Neuron (in vitro differentiated cells): ENCODE measurements around the gene GARIN1A.
"Not testable (repeated sequence)": the region's sequence is repeated elsewhere in the genome, so short reads cannot be mapped to it uniquely, and the experiment has no call there.

Experiments
- H2AFZ ChIP-seq: one replicate; pipeline ENCODE4 v1.6.1; 2013; ENCODE audit warnings: low read depth, mild to moderate bottlenecking, inconsistent platforms, low read length, moderate library complexity
- H3K27me3 ChIP-seq: one replicate; pipeline ENCODE4 v1.6.1; 2013; ENCODE audit warnings: low read length; ENCODE audit not compliant: insufficient read depth
- H3K36me3 ChIP-seq: one replicate; pipeline ENCODE4 v1.6.1; 2013; ENCODE audit warnings: low read length; ENCODE audit not compliant: insufficient read depth
- H3K4me1 ChIP-seq: one replicate; pipeline ENCODE4 v1.6.1; 2013; ENCODE audit warnings: low read length; ENCODE audit not compliant: insufficient read depth
- H3K4me3 ChIP-seq: 2 replicates; pipeline ENCODE4 v1.5.1; 2013; ENCODE audit warnings: mild to moderate bottlenecking, low read length, moderate library complexity
- H3K9me3 ChIP-seq: one replicate; pipeline ENCODE4 v1.6.1; 2013; ENCODE audit warnings: low read length

Gene GARIN1A

DNA sequence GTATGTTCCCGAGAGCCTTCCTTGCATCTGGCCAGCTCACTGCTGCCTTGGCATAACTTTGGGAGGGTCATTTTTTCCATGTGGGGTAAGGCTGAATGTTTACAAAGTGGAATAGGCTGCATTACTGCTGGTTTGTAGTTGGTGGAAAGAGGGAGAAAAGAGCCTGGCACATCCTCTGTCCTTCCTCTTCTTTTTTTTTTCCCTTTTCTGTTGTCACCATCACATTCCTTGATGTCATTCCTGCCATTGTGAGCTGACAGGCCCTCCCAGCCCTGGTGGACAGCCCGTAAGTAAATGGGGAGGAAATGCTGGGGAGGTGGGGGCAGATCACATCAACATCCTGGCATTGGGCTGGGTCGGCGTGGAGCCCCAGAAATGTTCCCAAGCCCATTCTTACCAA lies at the start of gene GARIN1A:
GARIN1A (plus strand) TSS at position 301 of the 400 bp plus-strand sequence. CDS start 106 bp downstream, outside the sequence.
- Histone ChIP-seq H3K4me3 (no peak within 1 kb of the TSS), H3K27me3 (no peaks in the 10 kb centered on the region), H3K36me3 (peaks cover 3% of the 10 kb centered on the region), H2AFZ (no peak within 1 kb of the TSS), H3K9me3 (no peaks in the 10 kb centered on the region), H3K4me1 (peaks cover 3% of the 10 kb centered on the region)

DNA sequence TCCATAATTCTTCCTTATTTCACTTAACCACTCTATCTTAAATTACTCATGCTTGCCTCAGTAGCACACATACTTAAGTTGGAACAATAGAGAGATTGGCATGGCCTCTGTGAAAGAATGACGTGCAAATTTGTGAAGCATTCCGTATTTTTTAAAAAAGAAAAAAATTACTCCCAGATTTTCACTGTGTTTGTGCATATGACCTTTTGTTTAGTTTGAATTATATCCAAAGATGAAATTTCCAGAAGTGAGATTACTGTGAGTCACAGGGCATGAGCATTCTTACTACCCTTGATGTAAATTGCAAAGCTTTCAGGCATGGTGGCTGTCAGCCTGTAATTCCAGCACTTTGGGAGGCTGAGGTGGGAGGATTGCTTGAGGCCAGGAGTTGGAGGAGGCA lies 45.0 kb upstream of the GARIN1A start:
- not testable (repeated sequence) for H3K4me3 ChIP-seq, H3K27me3 ChIP-seq, H3K4me1 ChIP-seq, H2AFZ ChIP-seq, H3K9me3 ChIP-seq
- peaks cover 24% of the 10 kb centered on the region for H3K36me3 ChIP-seq

DNA sequence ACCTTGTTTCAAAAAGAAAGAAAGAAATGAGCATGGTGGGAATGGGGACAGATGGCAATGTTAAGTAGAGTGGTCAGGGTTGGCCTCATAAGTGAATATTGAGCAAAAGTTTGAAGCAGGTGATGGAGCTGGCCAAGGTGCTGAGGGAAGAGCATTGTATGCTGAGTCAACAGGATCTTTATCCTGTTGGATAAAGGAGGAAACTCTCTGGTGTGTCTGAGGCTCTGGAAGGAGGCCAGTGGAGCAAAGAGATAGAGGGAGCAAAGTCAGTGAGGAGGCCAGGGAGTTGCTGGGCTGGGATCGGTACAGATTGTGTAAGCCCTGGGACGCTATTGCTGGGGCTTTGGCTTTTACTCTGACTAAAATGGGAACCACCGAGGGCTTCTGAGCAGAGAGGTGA lies 38.2 kb upstream of the GARIN1A start:
- H3K36me3 ChIP-seq, result peaks cover 23% of the 10 kb centered on the region
- not testable (repeated sequence) for H3K27me3 ChIP-seq, H3K9me3 ChIP-seq, H2AFZ ChIP-seq, H3K4me3 ChIP-seq, H3K4me1 ChIP-seq

DNA sequence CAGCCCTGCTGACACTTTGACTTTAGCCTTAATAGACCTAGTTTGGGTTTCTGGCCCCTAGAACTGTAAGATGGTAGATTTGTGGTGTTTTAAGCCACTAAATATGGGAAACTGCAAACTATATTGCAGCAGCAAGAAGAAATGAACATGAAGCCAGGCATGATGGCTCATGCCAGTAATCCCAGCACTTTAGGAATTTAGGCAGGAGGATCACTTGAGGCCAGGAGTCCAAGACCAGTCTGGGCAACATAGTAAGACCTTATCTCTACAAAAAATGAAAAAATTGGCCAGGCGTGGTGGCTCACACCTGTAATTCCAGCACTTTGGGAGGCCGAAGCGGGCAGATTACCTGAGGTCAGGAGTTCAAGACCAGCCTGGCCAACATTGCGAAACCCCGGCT lies 26.9 kb upstream of the GARIN1A start:
- H2AFZ ChIP-seq, H3K4me1 ChIP-seq, H3K9me3 ChIP-seq, H3K27me3 ChIP-seq, H3K4me3 ChIP-seq: not testable (repeated sequence)
- peaks cover 18% of the 10 kb centered on the region for H3K36me3 ChIP-seq

DNA sequence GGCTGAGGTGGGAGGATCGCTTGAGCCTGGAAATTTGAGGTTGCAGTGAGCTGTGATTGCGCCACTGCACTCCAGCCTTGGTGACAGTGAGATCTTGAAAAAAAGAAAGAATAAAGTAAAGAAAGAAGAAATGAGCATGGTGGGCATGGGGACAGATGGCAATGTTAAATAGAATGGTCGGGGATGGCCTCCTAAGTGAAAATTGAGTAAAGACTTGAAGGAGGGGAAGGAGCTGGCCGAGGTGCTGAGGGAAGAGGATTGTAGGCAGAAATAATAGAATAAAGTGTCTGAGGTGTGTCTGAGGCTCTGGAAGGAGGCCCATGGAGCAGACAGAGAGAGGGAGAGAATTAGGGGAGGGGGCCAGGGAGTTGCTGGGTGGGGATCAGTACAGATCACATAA lies 26.2 kb upstream of the GARIN1A start:
- H3K9me3 ChIP-seq, H3K4me1 ChIP-seq, H3K27me3 ChIP-seq, H3K4me3 ChIP-seq, H2AFZ ChIP-seq: not testable (repeated sequence)
- peaks cover 18% of the 10 kb centered on the region for H3K36me3 ChIP-seq

- not testable (repeated sequence) for H3K4me3 ChIP-seq, H3K4me1 ChIP-seq, H3K27me3 ChIP-seq, H3K9me3 ChIP-seq, H2AFZ ChIP-seq
- H3K36me3 ChIP-seq, result peaks cover 15% of the 10 kb centered on the region
These were observed 25.2 kb upstream of the GARIN1A start for GRCh38 chr7:128646877-128647276.

DNA sequence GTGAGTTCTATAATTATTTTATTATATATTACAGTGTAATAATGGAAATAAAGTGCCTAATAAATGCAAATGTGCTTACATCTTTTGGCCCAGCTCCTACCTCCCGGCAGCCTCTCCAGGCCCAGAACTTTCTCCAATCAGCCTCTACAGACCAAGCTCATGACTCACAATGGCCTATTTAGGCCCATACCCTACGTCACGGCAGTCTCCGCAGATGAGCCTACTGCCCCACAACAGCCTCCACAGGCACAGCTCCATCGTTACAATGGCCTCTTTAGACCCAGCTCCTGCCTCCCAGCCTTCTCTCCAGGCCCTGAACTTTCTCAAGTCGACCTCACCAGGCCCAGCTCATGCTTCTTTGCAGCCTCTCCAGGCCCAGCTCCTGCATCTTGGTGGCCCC lies 21.0 kb upstream of the GARIN1A start:
- not testable (repeated sequence) for H3K27me3 ChIP-seq, H3K4me3 ChIP-seq, H3K36me3 ChIP-seq, H2AFZ ChIP-seq, H3K4me1 ChIP-seq, H3K9me3 ChIP-seq

- not testable (repeated sequence) for H3K4me3 ChIP-seq, H2AFZ ChIP-seq, H3K36me3 ChIP-seq, H3K9me3 ChIP-seq, H3K27me3 ChIP-seq, H3K4me1 ChIP-seq
These were observed 19.5 kb upstream of the GARIN1A start for GRCh38 chr7:128652606-128653005.

DNA sequence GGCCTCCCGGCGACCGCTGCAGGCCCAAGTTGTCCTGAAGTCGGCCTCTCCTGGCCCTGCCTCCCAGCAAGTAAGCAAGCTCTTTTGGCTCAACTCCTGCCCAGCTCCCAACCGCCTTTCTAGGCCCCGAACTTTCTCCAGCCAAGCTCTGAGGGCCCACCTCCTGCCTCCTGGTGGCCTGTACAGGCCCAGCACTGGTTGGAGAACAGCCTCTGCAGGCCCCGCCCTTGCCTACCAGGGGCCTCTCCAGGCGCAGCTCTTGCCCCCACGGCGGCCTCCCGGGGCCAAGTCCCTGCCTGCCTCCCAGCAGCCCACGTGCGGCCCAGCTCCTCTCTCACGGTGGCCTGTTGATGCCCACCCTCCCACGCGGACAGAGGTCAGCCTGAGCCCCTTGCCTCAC lies 18.9 kb upstream of the GARIN1A start:
- not testable (repeated sequence) for H3K27me3 ChIP-seq, H3K36me3 ChIP-seq, H2AFZ ChIP-seq, H3K4me1 ChIP-seq, H3K9me3 ChIP-seq, H3K4me3 ChIP-seq

DNA sequence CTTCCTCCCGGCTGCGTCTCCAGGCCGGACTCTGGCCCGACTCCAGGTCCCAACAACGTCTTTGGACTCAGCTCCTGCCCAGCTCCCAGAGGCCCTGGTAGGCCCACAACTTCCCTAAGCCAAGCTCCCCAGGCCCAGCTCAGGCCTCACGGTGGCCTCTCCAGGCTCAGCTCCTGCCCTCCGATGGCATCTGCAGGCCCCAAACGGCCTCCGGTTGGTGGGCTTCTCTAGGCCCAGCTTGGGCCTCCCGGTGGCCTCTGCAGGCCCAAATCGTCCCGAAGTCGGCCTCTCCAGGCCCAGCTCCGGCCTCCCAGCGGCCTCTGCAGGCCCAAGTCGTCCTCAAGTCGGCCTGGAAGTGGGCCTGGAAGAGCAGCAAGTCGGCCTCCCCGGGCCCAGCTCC lies 18.0 kb upstream of the GARIN1A start:
- not testable (repeated sequence) for H2AFZ ChIP-seq, H3K36me3 ChIP-seq, H3K4me1 ChIP-seq, H3K4me3 ChIP-seq, H3K9me3 ChIP-seq, H3K27me3 ChIP-seq

DNA sequence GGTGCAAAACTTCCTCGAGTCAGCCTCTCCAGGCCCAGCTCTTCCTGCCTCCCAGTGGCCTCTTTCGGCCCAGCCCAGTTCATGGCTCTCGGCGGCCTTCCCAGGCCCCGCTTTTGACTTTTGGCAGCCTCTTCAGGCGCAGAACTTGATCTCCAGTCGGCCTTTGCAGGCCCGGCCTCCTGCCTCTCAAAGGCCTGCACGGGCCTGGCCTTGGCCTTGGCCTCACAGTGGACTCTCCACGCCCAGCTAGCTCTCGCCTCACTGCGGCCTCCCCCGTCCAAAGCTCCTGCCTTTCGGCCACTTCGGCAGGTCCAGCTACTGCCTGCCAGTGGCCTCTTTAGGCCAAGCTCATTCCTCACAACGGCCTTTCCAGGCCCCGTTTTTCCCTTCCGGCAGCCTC lies 17.6 kb upstream of the GARIN1A start:
- not testable (repeated sequence) for H3K4me1 ChIP-seq, H3K4me3 ChIP-seq, H3K27me3 ChIP-seq, H2AFZ ChIP-seq, H3K9me3 ChIP-seq, H3K36me3 ChIP-seq

DNA sequence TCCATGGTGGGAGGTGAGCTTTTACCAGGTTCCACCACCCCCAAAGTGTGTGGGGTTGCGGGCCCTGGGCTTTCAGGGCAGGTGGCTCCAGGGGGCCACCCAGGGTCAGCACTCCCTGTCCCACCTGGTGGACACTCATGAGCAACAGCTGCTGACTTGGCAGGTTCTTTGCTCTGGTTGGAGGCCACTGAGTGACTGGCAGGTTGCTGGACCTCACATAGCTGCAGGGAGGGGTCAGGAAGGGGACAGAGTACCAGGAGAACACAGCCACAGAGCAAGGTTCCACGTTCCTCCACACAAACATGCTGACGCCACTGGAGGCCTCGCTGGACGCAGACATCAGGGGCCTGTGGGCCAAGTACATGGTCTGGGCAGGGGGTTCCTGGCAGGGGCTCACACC lies 13.7 kb upstream of the GARIN1A start:
- not testable (repeated sequence) for H3K36me3 ChIP-seq

DNA sequence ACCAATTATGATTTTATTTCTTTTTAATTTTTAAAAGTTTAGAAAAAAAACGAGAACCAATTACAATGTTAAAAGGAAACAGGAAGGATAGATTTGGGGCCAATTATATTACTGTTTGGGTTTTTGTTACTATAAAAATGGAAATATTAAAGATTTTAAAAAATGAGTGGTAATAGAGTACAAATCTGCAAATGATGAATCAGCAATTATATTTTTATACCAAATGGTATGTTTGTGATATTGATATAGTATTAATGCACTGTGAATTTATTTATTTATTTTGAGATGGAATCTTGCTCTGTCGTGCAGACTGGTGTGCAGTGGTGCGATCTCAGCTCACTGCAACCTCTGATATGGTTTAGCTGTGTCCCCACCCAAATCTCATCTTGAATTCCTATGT lies 11.5 kb upstream of the GARIN1A start:
- H3K27me3 ChIP-seq, result no peaks in the 10 kb centered on the region
- H3K36me3 ChIP-seq, result no peaks in the 10 kb centered on the region
- H3K4me3 ChIP-seq, result no peak overlapping the region
- H3K4me1 ChIP-seq, result no peaks in the 10 kb centered on the region
- H2AFZ ChIP-seq, result no peak overlapping the region
- no peaks in the 10 kb centered on the region for H3K9me3 ChIP-seq

More for the DNA sequence above, 13.7 kb upstream of the GARIN1A start:
- H3K4me1 ChIP-seq, H3K27me3 ChIP-seq, H2AFZ ChIP-seq, H3K9me3 ChIP-seq, H3K4me3 ChIP-seq: not testable (repeated sequence)

- Histone ChIP-seq H2AFZ (no peak overlapping the region), H3K36me3 (no peaks in the 10 kb centered on the region), H3K27me3 (no peaks in the 10 kb centered on the region), H3K9me3 (no peaks in the 10 kb centered on the region), H3K4me3 (no peak overlapping the region), H3K4me1 (no peaks in the 10 kb centered on the region)
These were observed 10.6 kb upstream of the GARIN1A start for GRCh38 chr7:128661446-128661845.

DNA sequence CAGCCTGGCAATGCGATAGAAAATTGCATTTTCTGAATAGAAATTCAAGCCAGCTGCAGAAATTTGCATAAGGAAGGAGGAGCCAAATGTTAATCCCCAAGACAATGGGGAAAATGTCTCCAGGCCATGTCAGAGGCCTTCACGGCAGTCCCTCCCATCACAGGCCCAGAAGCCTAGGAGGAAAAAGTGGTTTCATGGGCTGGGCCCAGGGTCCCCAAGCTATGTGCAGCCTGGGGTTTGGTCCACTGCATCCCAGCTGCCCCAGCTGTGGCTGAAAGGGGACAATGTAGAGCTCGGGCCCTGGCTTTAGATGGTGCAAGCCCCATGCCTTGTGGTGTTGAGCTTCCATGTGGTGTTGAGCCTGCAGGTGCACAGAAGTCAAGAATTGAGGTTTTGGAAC lies 10.0 kb upstream of the GARIN1A start:
- Histone ChIP-seq H3K36me3 (no peaks in the 10 kb centered on the region), H3K9me3 (no peaks in the 10 kb centered on the region), H3K4me1 (no peaks in the 10 kb centered on the region), H2AFZ (no peak overlapping the region), H3K27me3 (no peaks in the 10 kb centered on the region), H3K4me3 (no peak overlapping the region)
